Mesothelial cell of epicardium (in vitro differentiated cells): ENCODE data around the gene PARVG. TPM values are rescaled to one million over a fixed set of nuclear protein-coding genes. Genes with fewer than 3 reads are reported as not detected.

Source experiments
- DNase-seq, 2 experiments: peaks; one replicate each; pipeline ENCODE4 v3.0.0; 2021; ENCODE audit warnings: low spot score in 2 of 2; ENCODE audit not compliant: unreplicated experiment in 2 of 2
- H3K27ac Mint-ChIP-seq: 2 replicates; pipeline ENCODE4 v1.8.0; 2021; ENCODE audit warnings: mixed read lengths
- H3K27me3 Mint-ChIP-seq: 2 replicates; pipeline ENCODE4 v1.8.0; 2021; ENCODE audit warnings: low read depth, mixed read lengths
- H3K36me3 Mint-ChIP-seq: 2 replicates; pipeline ENCODE4 v1.8.0; 2021; ENCODE audit warnings: mixed read lengths
- H3K4me1 Mint-ChIP-seq: 2 replicates; pipeline ENCODE4 v1.8.0; 2021; ENCODE audit warnings: mixed read lengths
- H3K4me3 Mint-ChIP-seq: 2 replicates; pipeline ENCODE4 v1.8.0; 2021; ENCODE audit warnings: mild to moderate bottlenecking, moderate library complexity, mixed read lengths
- H3K9me3 Mint-ChIP-seq: 2 replicates; pipeline ENCODE4 v1.8.0; 2021; ENCODE audit warnings: mixed read lengths
- CTCF ChIP-seq: fragments of 200-600 bp; sonication (generic); IDR thresholded peaks from one replicate; pipeline ENCODE4 v1.5.0; 2021; ENCODE audit warnings: antibody characterized with exemption; ENCODE audit not compliant: unreplicated experiment
- total RNA-seq: library from RNA; stranded (reverse); gene quantifications from 3 replicates; pipeline ENCODE4 v1.2.1, GENCODE V29; 2021

The PARVG gene
- total RNA-seq, 1 donor from 2014 or later: 1.0 TPM

DNA sequence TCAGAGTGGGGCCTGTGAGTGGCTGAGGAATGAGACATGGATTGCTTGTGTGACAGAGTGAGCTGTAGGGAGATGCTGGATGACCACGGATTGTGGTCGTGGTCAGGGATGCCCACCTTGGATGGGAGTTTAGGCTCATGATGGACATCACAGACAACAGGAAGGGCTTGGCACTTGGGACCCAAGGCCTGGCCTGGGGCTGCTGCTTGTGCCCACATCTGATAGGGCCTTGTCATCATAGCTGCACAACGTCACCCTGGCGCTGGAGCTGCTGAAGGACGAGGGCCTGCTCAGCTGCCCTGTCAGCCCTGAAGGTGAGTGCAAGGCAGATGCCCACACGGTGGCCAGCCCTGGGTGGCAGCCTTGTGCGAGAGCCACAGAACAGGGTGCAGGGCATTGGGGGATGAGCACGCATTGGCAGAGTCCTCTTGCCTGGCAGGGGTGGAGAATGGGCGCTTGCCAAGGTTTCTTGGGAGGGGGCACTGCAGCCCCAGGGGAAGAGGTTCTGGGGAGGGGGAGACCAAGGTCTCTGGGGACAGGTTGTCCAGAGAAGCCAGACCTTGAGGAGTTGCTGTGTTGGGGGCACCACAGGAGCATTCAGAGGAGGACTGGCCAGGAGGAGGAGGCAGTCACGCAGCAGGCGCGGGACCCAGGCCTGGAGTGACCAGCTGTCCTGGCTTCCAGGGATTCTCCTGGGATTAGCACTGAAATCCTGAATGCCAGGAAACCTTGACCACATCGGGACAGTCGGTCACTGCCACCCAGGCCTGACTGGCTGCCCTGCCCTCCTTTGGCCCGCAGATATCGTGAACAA is 25.0 kb downstream of the PARVG start:
- peaks cover 33% of the 10 kb centered on the region for H3K27me3 Mint-ChIP-seq
- H3K36me3 Mint-ChIP-seq: peaks cover 1% of the 10 kb centered on the region
- no peak for DNase-seq
- H3K4me1 Mint-ChIP-seq: peaks cover 13% of the 10 kb centered on the region
- peaks cover 16% of the 10 kb centered on the region for H3K9me3 Mint-ChIP-seq
- no peak for TF ChIP-seq CTCF
- H3K4me3 Mint-ChIP-seq: no peak overlapping the region
- H3K27ac Mint-ChIP-seq: no peak overlapping the region

- no peak for TF ChIP-seq CTCF
- Mint-ChIP-seq H3K36me3 (peaks cover 1% of the 10 kb centered on the region), H3K9me3 (peaks cover 16% of the 10 kb centered on the region)
Observed at GRCh38 chr22:44206330-44206645, 25.6 kb downstream of the PARVG start.

GRCh38 chr22:44206696-44207095 is 26.0 kb downstream of the PARVG start:
- no peak overlapping the region for H3K27ac Mint-ChIP-seq
- no peak for TF ChIP-seq CTCF
- H3K4me3 Mint-ChIP-seq: no peak overlapping the region
- peaks cover 16% of the 10 kb centered on the region for H3K9me3 Mint-ChIP-seq
- peaks cover 1% of the 10 kb centered on the region for H3K36me3 Mint-ChIP-seq
- DNase-seq: no peak
- H3K4me1 Mint-ChIP-seq: peaks cover 13% of the 10 kb centered on the region
- peaks cover 39% of the 10 kb centered on the region for H3K27me3 Mint-ChIP-seq

More at GRCh38 chr22:44206330-44206645, 25.6 kb downstream of the PARVG start:
- Mint-ChIP-seq H3K4me3 (no peak overlapping the region), H3K27me3 (peaks cover 35% of the 10 kb centered on the region), H3K27ac (no peak overlapping the region), H3K4me1 (peaks cover 13% of the 10 kb centered on the region)
- DNase-seq: no peak

- DNase-seq: no peak
- Mint-ChIP-seq H3K36me3 (peaks cover 1% of the 10 kb centered on the region), H3K4me1 (peaks cover 6% of the 10 kb centered on the region), H3K9me3 (peaks cover 16% of the 10 kb centered on the region), H3K27me3 (peaks cover 43% of the 10 kb centered on the region), H3K27ac (no peak overlapping the region), H3K4me3 (no peak overlapping the region)
- TF ChIP-seq CTCF: no peak
Observed at GRCh38 chr22:44207173-44207980, 26.7 kb downstream of the PARVG start.

- Mint-ChIP-seq H3K36me3 (peaks cover 1% of the 10 kb centered on the region), H3K4me3 (no peak overlapping the region), H3K27me3 (peaks cover 38% of the 10 kb centered on the region), H3K4me1 (peaks cover under 1% of the 10 kb centered on the region), H3K9me3 (peaks cover 16% of the 10 kb centered on the region), H3K27ac (no peak overlapping the region)
- DNase-seq: no peak
- no peak for TF ChIP-seq CTCF
Observed at GRCh38 chr22:44207981-44208317, 27.2 kb downstream of the PARVG start.
